Endothelial cell (in vitro differentiated cells): Measurements from ENCODE around the gene PACS1. TPM values are rescaled to one million over a fixed set of nuclear protein-coding genes. Genes with fewer than 3 reads are reported as not detected.

Experiments
- DNase-seq: peaks from one replicate; pipeline ENCODE4 v3.0.0; 2021; ENCODE audit warnings: low spot score
- H3K27ac Mint-ChIP-seq: one replicate; pipeline ENCODE4 v1.8.0; 2021; ENCODE audit warnings: mixed read lengths, inconsistent platforms; ENCODE audit not compliant: unreplicated experiment
- H3K27me3 Mint-ChIP-seq: one replicate; pipeline ENCODE4 v1.8.0; 2021; ENCODE audit warnings: mild to moderate bottlenecking, moderate library complexity, mixed read lengths, inconsistent platforms; ENCODE audit not compliant: unreplicated experiment
- H3K36me3 Mint-ChIP-seq: one replicate; pipeline ENCODE4 v1.8.0; 2021; ENCODE audit warnings: mild to moderate bottlenecking, low read depth, mixed read lengths, inconsistent platforms; ENCODE audit not compliant: unreplicated experiment
- H3K4me1 Mint-ChIP-seq: one replicate; pipeline ENCODE4 v1.8.0; 2021; ENCODE audit warnings: mild to moderate bottlenecking, mixed read lengths, inconsistent platforms; ENCODE audit not compliant: unreplicated experiment
- H3K4me3 Mint-ChIP-seq: one replicate; pipeline ENCODE4 v1.8.0; 2021; ENCODE audit warnings: mild to moderate bottlenecking, mixed read lengths, inconsistent platforms; ENCODE audit not compliant: unreplicated experiment
- H3K9me3 Mint-ChIP-seq: one replicate; pipeline ENCODE4 v1.8.0; 2021; ENCODE audit warnings: mixed read lengths, inconsistent platforms; ENCODE audit not compliant: unreplicated experiment
- CTCF ChIP-seq: fragments of 200-600 bp; sonication (generic); IDR thresholded peaks from one replicate; pipeline ENCODE4 v1.5.0; 2021; ENCODE audit warnings: antibody characterized with exemption; ENCODE audit not compliant: unreplicated experiment
- total RNA-seq: library from RNA; stranded (reverse); fragmentation: NEBNext Ultra II Directional; extraction: Animal tissue kit (Norgen Biotek cat#: 25700); gene quantifications from one replicate; pipeline ENCODE4 v1.2.1, GENCODE V29; 2021; ENCODE audit not compliant: unreplicated experiment

The PACS1 gene
- total RNA-seq, 1 donor from 2014 or later, result 114 TPM

DNA sequence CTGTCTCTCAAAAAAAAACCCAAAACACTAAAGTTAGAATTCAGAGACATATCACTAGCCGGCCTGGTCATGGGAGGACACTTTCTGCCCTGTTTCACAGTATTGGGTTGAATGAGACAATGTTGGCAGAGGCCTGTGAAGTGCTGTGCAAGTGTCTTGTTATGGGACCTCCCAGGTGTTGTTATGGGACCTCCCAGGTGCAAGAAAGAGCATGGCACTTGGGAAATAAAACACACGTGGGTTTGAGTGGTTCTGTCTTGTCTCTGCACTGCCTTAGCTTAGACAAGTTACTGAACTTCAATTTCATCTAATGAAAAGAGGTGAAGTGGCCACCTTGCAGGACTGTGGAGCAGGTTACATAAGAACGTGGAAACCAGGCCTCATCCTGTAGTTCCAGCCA lies 169.4 kb downstream of the PACS1 start:
- no peak for TF ChIP-seq CTCF
- peaks cover 42% of the 10 kb centered on the region for H3K36me3 Mint-ChIP-seq
- no peaks in the 10 kb centered on the region for H3K9me3 Mint-ChIP-seq
- no peak overlapping the region for H3K4me3 Mint-ChIP-seq
- DNase-seq, result no peak
- H3K4me1 Mint-ChIP-seq, result no peaks in the 10 kb centered on the region
- H3K27ac Mint-ChIP-seq, result no peak overlapping the region
- peaks cover 11% of the 10 kb centered on the region for H3K27me3 Mint-ChIP-seq

DNA sequence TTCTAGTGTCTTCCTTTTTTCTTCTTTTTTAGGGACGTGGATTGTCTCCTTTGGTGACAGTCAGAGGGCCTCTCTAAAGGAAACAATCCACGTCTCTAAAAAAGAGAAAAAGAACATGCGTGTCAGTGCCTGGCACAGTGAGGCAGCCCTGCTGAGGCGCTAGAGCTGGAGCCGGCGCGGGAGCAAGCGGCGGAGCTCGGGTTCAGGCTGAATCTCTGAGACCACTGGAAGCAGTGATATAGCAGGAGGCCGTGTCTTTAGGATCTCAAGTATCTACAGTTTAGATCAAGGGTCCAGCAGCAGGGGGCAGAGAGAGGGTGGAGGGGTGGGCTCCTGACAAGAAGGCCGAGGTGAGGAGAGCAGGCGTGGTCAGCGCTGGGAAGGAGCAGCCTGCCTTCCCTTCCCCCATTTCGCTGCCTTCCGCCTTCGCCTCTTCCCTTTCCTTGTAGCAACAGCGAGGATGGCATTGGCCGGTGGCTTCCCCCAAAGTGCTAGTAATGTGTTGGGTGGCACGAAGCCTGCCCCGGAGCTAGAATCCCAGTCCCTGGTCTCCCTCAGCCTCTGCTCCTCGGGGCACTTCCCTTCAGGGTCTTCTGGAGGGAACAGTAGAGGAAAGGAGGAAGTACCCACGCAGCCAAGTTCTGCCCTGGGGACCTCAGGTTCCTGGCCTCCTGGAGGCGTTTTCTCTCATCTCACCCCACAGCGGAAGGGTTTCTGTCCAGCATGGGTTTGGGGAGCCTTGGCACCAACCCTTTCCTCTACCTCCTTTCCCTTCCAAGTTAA lies 170.1 kb downstream of the PACS1 start:
- Mint-ChIP-seq H3K4me1 (no peaks in the 10 kb centered on the region), H3K9me3 (no peaks in the 10 kb centered on the region), H3K36me3 (peaks cover 40% of the 10 kb centered on the region), H3K27ac (peak overlapping the region; percentile 42), H3K27me3 (peaks cover 11% of the 10 kb centered on the region), H3K4me3 (no peak overlapping the region)
- no peak for DNase-seq
- no peak for TF ChIP-seq CTCF

DNA sequence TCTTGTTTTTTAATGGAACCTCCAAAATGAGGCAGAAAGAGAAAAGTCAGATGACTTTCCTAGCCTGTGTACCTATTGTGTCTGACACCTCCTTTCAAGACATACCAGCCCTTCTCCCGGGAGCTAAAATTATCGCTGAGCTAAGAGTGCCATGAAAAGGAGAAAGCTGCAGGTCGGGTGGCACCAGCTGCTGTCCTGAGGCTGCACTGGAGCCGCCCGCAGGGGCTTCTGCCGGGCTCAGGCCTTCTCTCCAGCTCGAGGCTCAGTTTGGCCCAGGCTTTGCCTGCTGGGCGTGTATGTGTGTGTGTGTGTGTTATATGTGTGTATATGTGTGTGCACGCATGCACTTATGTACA lies 170.7 kb downstream of the PACS1 start:
- H3K4me1 Mint-ChIP-seq, result no peaks in the 10 kb centered on the region
- no peaks in the 10 kb centered on the region for H3K9me3 Mint-ChIP-seq
- peaks cover 11% of the 10 kb centered on the region for H3K27me3 Mint-ChIP-seq
- no peak for DNase-seq
- no peak for TF ChIP-seq CTCF
- peaks cover 34% of the 10 kb centered on the region for H3K36me3 Mint-ChIP-seq
- peak overlapping the region; percentile 47 for H3K4me3 Mint-ChIP-seq
- peak overlapping the region; percentile 42 for H3K27ac Mint-ChIP-seq

GRCh38 chr11:66242095-66242765 lies 172.2 kb downstream of the PACS1 start:
- DNase-seq, result no peak
- Mint-ChIP-seq H3K4me3 (no peak overlapping the region), H3K27me3 (peaks cover 16% of the 10 kb centered on the region), H3K27ac (no peak overlapping the region), H3K9me3 (no peaks in the 10 kb centered on the region), H3K36me3 (peaks cover 41% of the 10 kb centered on the region), H3K4me1 (no peaks in the 10 kb centered on the region)
- no peak for TF ChIP-seq CTCF
